Activated T-helper 1 cell treated with anti-CD3 and anti-CD28 coated beads, Interleukin-12 subunit alpha, Interleukin-12 subunit beta, Interleukin-2, Interleukin-4 antibody, amounts not matched to agents 30 ng/mL and 10 ng/mL and 1 ng/mL, durations not matched to agents 14 hours and 24 hours and 36 hours (primary cell): ENCODE data around the gene PLEKHH1. TPM values are rescaled to one million over a fixed set of nuclear protein-coding genes. Genes with fewer than 3 reads are reported as not detected.
"Not testable (repeated sequence)": the region's sequence is repeated elsewhere in the genome, so short reads cannot be mapped to it uniquely, and the experiment has no call there.

Source experiments
- DNase-seq: peaks from one replicate; pipeline ENCODE4 v3.0.0; 2021; ENCODE audit warnings: low spot score
- H3K27ac Mint-ChIP-seq: one replicate; pipeline ENCODE4 v1.8.0; 2021; ENCODE audit warnings: mild to moderate bottlenecking, mixed read lengths
- H3K27me3 Mint-ChIP-seq: one replicate; pipeline ENCODE4 v1.8.0; 2022; ENCODE audit warnings: mild to moderate bottlenecking, moderate library complexity, mixed read lengths; ENCODE audit not compliant: insufficient read depth
- H3K36me3 Mint-ChIP-seq: one replicate; pipeline ENCODE4 v1.8.0; 2021; ENCODE audit warnings: low read depth, mixed read lengths
- H3K4me1 Mint-ChIP-seq: one replicate; pipeline ENCODE4 v1.8.0; 2021; ENCODE audit warnings: low read depth, mixed read lengths
- H3K4me3 Mint-ChIP-seq: one replicate; pipeline ENCODE4 v1.8.0; 2021; ENCODE audit warnings: mild to moderate bottlenecking, moderate library complexity, mixed read lengths
- H3K9me3 Mint-ChIP-seq: one replicate; pipeline ENCODE4 v1.8.0; 2021; ENCODE audit warnings: mixed read lengths
- intact Hi-C: fragments of 100-400 bp; cut with micrococcal nuclease; formaldehyde crosslinking; loops from one replicate; pipeline ENCODE4 v1.15.1; 2024
- total RNA-seq: library from RNA; stranded (reverse); gene quantifications from 2 replicates; pipeline ENCODE4 v1.2.3, GENCODE V29; 2022

The PLEKHH1 gene
- total RNA-seq, 1 donor from 2014 or later: 0.96 TPM

DNA sequence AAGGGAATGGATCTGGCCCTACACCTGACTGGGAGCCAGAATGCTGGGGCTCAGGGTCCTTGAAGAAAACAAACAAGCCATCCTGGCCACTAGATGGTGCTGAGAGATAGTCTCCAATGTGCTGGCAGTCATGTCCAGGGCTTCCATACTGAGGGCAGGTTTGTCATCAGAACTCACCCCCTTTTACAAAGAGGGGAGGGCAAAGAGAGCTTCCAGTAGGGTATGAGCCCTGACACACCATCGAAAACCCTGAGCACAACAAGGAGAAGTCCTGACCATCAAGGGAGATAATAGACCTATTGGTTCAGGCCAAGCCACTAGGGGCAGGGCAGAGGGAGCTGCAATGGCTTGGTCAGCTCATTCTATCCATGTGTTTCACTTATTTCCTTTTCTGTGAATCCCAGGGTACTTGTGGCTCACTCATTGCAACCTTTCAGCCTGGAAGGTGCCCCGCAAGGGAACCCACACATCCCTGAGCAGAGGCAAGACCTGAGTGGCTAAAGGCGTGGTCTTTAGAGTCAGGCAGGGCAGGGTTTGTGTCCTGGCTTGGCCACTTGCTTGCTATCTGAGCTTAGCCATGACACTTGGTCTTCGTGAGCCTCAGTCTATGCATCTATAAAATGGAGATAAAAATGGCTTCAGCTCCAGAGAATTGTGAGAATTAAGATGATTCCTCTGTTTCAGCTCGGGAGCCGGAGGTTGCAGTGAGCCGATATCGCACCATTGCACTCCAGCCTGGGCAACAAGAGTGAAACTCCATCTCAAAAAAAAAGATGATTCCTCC lies 6.2 kb upstream of the PLEKHH1 start:
- no peak overlapping the region for H3K27ac Mint-ChIP-seq
- no peaks in the 10 kb centered on the region for H3K4me1 Mint-ChIP-seq
- intact Hi-C loops: loop anchor here (1.0 to 5.0 kb wide), 6 partner anchors 44 to 177 kb away; partner anchors contain the start of genes ARG2 and PIGH
- H3K36me3 Mint-ChIP-seq: no peaks in the 10 kb centered on the region
- H3K27me3 Mint-ChIP-seq: peaks cover 81% of the 10 kb centered on the region
- H3K9me3 Mint-ChIP-seq: no peaks in the 10 kb centered on the region
- DNase-seq: peak; percentile 24
- no peak overlapping the region for H3K4me3 Mint-ChIP-seq

DNA sequence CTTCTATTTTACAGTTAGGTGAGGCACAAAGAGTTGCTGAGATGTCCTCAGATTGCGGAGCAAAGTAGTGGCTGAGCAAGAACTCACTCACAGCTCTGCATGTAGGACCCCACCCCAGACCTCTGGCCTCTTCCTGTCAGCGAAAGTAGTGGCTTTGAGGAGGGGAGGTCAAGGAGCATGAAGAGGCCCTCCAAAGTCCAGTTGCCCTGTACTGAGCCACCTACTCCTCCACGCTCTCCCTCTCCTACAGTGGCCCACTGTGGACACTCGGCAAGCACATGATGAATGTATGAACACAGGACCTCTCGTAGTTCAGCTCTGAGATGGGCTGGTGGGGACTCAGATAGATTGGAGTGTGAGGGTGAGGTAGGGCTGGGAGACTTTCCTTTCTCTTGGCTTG lies 5.3 kb upstream of the PLEKHH1 start:
- H3K27ac Mint-ChIP-seq: no peak overlapping the region
- H3K27me3 Mint-ChIP-seq: peaks cover 79% of the 10 kb centered on the region
- no peaks in the 10 kb centered on the region for H3K4me1 Mint-ChIP-seq
- no peaks in the 10 kb centered on the region for H3K9me3 Mint-ChIP-seq
- intact Hi-C loops: loop anchor here (2.0 to 5.0 kb wide), 3 partner anchors 73 to 101 kb away; partner anchors contain the start of genes ARG2 and PIGH
- DNase-seq: no peak
- no peaks in the 10 kb centered on the region for H3K36me3 Mint-ChIP-seq
- no peak overlapping the region for H3K4me3 Mint-ChIP-seq

DNA sequence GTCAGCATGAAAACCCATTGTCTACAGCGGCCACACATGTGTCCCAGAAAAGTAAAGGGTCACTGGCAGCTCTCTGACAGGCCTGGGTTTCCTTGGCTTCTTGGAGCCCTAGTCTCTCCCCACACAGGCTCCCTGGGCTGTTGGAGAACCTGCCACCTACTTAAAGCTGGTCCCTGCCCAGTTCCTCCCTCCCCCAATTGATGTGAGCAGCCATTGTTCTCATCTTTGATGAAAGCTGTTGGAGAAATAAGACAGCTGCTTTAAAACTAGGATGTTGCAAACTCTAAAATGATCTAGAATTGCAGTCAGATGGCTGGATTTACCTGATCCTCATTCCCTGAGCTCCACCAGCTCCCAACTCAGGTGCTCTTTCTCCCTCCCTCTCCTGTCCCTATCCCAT lies 4.8 kb upstream of the PLEKHH1 start:
- no peak overlapping the region for H3K4me3 Mint-ChIP-seq
- no peaks in the 10 kb centered on the region for H3K36me3 Mint-ChIP-seq
- intact Hi-C loops: loop anchor here (5.0 kb wide), 1 partner anchor 89 kb away; the partner anchor contains the start of gene ARG2
- H3K9me3 Mint-ChIP-seq: no peaks in the 10 kb centered on the region
- DNase-seq: no peak
- no peaks in the 10 kb centered on the region for H3K4me1 Mint-ChIP-seq
- peaks cover 78% of the 10 kb centered on the region for H3K27me3 Mint-ChIP-seq
- H3K27ac Mint-ChIP-seq: no peak overlapping the region

DNA sequence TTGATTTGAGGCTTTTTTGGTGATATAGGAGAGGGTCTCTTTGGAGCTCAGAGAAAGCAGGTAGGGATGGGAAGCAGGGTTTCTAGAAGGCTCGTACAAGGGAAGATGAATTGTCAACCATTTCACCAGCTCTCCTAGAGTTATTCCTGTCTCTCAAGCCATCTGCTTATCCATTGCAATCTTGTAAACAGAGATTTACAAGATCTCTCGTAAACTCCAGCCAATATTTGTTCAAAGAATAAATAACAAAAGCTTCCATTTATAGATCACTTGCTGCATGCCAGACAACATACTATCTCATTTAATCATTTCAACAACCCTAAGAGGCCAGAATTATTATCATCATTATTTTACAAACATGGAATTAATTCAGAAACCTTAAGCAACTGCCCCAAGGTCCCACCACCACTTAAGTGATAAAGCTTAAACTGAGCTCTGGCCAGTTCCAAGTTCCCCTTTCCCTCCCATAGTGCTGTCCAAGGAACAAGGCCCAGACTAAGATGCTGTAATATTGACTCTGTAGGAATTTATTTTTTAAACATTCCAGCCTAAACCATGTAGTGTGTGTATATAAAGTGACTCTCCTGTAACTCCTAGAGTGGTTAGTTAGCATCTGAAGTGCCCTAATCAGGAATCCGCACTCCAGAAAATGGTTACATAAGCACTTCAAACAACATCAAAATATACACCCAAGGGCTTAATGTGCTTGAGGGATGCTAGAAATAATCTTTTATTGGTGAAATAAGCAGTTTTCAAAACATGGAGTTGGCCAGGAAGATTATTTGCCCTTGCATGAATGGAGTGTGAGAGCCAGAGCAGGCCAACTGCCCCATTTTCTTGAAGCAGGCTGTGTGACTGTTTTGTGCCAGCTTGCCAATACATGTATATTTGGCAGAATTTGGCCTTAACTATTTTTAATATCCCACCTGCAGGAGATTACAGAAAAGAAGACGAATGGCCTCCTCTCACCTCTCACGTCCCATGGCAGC lies 2.8 kb upstream of the PLEKHH1 start:
- H3K36me3 Mint-ChIP-seq: no peaks in the 10 kb centered on the region
- no peak for DNase-seq
- H3K9me3 Mint-ChIP-seq: no peaks in the 10 kb centered on the region
- intact Hi-C loops: loop anchor here (5.0 kb wide), 1 partner anchor 87 kb away; the partner anchor contains the start of gene ARG2
- no peak overlapping the region for H3K4me3 Mint-ChIP-seq
- peaks cover 77% of the 10 kb centered on the region for H3K27me3 Mint-ChIP-seq
- no peak overlapping the region for H3K27ac Mint-ChIP-seq
- no peaks in the 10 kb centered on the region for H3K4me1 Mint-ChIP-seq

DNA sequence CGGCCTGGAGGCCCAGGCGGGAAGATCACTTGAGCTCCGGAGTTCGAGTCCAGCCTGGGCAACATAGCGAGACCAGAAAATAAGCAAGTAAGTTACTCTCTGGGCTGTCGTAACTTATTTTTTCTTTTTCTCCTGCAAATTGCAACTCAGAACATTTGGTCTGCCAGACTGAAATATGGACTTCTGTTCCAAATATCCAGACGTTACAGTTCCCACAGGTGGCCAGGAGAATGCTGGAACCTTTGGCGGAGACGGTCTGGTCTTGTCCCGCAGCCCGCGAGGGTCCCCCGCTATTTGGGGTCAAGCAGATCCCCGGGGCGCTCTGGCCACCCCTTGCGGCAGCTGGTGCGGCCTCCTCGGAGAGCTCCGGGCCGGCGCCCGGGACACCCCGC lies 488 bp upstream of the PLEKHH1 start:
- H3K4me1 Mint-ChIP-seq: no peaks in the 10 kb centered on the region
- no peaks in the 10 kb centered on the region for H3K36me3 Mint-ChIP-seq
- peaks cover 56% of the 10 kb centered on the region for H3K27me3 Mint-ChIP-seq
- no peaks in the 10 kb centered on the region for H3K9me3 Mint-ChIP-seq
- intact Hi-C loops: loop anchor here (2.0 kb wide), 1 partner anchor 18 kb away; no protein-coding TSS in a partner anchor
- no peak for DNase-seq
- H3K4me3 Mint-ChIP-seq: peak overlapping the region; percentile 66
- no peak overlapping the region for H3K27ac Mint-ChIP-seq

DNA sequence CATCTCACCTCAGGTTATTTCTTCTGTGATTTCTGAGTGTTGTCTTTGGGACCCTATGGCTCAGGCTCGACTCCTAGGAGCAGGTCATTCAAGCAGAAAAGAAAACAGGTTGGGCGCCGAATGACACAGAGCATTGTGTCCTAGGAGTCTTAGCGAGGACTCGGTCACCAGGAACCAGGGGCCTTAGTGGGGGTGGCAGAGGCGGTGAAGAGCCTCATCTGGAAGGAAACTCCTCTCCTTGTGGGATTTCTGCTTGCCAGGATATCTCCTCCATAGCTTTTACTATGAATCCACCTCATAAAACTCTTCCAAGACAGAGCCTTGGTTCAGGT lies 630 bp downstream of the PLEKHH1 start:
- DNase-seq: no peak
- intact Hi-C loops: loop anchor here (1.0 to 2.0 kb wide), 2 partner anchors 19 to 45 kb away; partner anchors contain the start of gene TMEM229B
- Mint-ChIP-seq H3K36me3 (no peaks in the 10 kb centered on the region), H3K27me3 (peaks cover 47% of the 10 kb centered on the region), H3K9me3 (no peaks in the 10 kb centered on the region), H3K4me1 (no peaks in the 10 kb centered on the region), H3K27ac (no peak overlapping the region), H3K4me3 (peak overlapping the region; percentile 75)

DNA sequence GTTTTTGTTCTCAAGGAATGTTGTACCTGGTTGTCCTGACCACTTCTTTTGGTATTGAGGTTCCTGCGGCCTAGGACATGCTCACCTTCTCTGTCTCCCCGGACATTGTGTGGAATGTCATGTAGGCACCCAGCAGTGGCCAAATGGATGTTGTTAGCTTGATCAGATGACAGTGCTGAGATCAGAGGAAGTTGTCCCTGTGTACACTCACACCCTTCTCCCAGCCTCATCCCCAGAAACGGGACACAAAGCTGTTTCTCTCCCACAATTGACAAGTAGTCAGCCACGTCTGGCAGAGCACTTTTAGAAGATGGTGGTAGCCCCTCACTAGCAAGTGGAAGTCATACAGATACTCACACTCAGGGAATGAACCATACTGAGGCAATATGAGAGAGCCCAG lies 3.0 kb downstream of the PLEKHH1 start:
- peaks cover 31% of the 10 kb centered on the region for H3K27me3 Mint-ChIP-seq
- DNase-seq: no peak
- intact Hi-C loops: no loop called here

DNA sequence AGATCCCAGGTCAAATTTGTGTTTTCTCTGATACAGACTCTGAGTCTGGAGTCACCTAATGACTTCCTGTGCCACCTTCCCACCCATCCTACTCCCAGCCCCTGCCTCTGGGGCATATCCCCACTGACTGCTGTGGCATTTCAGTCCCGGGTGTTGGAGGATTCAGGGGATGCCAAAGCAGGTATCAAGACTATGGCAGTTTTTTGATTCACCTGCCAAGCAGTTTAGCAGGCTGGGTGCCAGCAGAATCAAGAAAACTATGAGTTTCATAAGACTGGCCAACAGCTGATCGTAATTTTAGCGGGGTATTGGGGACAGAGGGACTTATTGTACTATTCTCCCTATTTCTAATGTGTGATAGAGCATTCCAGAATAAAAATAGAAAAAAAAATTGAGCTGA lies 4.6 kb downstream of the PLEKHH1 start:
- intact Hi-C loops: no loop called here
- Mint-ChIP-seq H3K4me1 (peaks cover 8% of the 10 kb centered on the region), H3K4me3 (no peak overlapping the region), H3K9me3 (no peaks in the 10 kb centered on the region), H3K27ac (no peak overlapping the region), H3K36me3 (no peaks in the 10 kb centered on the region), H3K27me3 (peaks cover 28% of the 10 kb centered on the region)
- no peak for DNase-seq

More for the DNA sequence above, 3.0 kb downstream of the PLEKHH1 start:
- Mint-ChIP-seq H3K36me3 (no peaks in the 10 kb centered on the region), H3K27ac (no peak overlapping the region), H3K4me3 (no peak overlapping the region), H3K4me1 (no peaks in the 10 kb centered on the region), H3K9me3 (no peaks in the 10 kb centered on the region)

DNA sequence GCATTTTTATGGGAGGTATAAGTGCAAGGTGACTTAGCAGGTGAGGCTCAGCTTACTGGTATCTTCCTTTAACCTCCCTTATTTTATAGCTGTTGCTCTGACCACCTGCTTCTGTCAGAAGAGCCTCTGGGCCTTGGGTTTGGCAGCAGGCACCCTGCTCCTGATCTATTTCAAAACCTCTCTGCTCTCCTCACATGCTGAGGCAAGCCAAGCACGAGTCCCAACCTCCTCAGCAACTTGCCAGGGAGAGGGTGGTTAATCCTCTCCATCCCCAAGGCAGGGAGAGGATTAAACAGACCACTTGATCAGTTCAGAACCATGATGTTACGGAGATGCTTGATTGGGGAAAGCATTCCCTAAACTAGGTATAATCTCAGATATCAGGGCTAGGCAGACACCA lies 5.4 kb downstream of the PLEKHH1 start:
- no peak overlapping the region for H3K4me3 Mint-ChIP-seq
- H3K4me1 Mint-ChIP-seq: peaks cover 8% of the 10 kb centered on the region
- no peaks in the 10 kb centered on the region for H3K9me3 Mint-ChIP-seq
- no peak for DNase-seq
- H3K36me3 Mint-ChIP-seq: no peaks in the 10 kb centered on the region
- no peak overlapping the region for H3K27ac Mint-ChIP-seq
- H3K27me3 Mint-ChIP-seq: peaks cover 33% of the 10 kb centered on the region
- intact Hi-C loops: no loop called here

DNA sequence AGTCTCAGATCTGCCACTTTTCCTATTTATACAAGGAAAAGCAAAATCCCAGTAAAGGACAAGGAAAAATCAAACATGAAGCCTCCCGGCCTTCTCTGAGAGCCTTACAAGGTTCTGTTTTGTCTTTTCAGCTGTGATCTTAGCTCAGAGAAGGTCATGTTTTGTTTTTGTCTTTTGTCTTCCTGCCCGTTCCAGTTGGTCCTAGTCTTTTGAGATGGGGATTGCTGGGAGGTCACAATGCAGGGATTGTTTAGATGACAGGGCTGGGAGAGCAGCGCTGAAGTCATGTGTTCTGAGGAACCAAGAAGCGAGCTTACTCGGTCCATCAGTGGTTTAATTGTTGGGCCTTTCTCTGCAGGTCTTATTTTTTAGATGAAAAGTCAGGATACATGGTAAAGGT lies 6.0 kb downstream of the PLEKHH1 start:
- Mint-ChIP-seq H3K36me3 (no peaks in the 10 kb centered on the region), H3K9me3 (no peaks in the 10 kb centered on the region), H3K4me3 (no peak overlapping the region), H3K4me1 (peaks cover 8% of the 10 kb centered on the region), H3K27me3 (peaks cover 33% of the 10 kb centered on the region), H3K27ac (no peak overlapping the region)
- DNase-seq: no peak
- intact Hi-C loops: no loop called here

DNA sequence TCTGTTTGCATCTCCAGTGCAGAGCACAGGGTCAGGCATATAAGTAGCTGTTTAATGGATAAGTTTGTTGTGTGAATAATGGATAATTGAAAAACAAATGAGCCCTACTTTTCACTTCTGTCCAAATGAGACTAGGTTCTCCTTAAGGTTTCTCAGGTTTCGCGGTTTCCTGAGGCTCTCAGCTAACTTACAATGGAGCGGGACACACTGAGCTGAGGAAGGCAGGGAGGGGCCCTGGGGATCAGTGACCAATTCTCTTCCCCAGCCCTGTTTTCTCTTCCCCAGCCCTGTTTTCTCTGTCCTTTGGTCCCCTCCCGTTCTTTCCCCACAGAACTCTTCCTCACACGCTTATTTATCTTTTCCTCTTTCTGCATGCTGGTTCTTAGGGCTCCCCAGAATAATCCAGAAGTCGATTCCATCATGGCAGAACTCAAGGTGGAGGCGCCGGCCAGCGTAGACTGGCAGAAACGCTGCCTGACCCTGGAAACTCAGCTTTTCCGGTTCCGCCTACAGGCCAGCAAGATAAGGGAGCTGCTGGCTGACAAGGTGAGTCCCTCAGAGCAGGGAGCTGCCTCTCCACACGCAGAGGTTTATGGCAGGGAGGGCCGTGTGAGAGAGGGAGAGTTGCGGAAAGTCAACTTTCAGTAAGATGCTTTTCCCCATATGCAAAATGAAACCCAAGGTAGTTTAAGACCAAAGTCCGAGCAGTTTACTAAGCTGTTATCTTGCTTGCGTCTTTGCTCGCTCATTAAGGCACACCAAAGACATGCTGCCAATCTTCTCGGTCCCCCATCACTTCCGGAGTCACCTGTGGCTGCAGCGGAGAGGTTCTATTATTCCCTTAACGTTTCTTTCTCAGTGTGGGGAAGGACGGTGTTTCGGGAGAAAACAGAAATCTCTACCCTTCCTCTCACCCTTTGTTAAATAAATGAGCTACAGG lies 8.6 kb downstream of the PLEKHH1 start:
- intact Hi-C loops: no loop called here
- no peak for DNase-seq
- Mint-ChIP-seq H3K27me3 (peaks cover 33% of the 10 kb centered on the region), H3K27ac (peak overlapping the region; percentile 19), H3K4me1 (peaks cover 8% of the 10 kb centered on the region), H3K36me3 (no peaks in the 10 kb centered on the region), H3K9me3 (peaks cover 8% of the 10 kb centered on the region), H3K4me3 (no peak overlapping the region)

DNA sequence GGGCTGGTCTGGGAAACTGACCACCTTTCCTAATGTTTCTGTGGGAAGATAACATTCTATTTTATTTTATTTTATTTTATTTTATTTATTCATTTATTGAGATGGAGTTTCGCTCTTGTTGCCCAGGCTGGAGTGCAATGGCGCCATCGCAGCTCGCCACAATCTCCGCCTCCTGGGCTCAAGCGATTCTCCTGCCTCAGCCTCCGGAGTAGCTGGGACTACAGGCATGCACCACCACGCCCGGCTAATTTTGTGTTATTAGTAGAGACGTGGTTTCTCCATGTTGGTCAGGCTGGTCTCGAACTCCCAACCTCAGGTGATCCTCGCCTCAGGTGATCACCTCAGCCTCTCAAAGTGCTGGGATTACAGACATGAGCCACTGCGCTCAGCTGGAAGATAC lies 9.5 kb downstream of the PLEKHH1 start:
- H3K9me3 Mint-ChIP-seq, H3K36me3 Mint-ChIP-seq, H3K27ac Mint-ChIP-seq, DNase-seq, H3K4me1 Mint-ChIP-seq, H3K4me3 Mint-ChIP-seq, intact Hi-C loops: not testable (repeated sequence)
- H3K27me3 Mint-ChIP-seq: peaks cover 35% of the 10 kb centered on the region
